Measurements from ENCODE around the gene SLC2A4RG. TPM values are rescaled to one million over a fixed set of nuclear protein-coding genes. Genes with fewer than 3 reads are reported as not detected.

SLC2A4RG gene
- total RNA-seq, 2 experiments from 2014 or later = 123 to 125 TPM

GRCh38 chr20:63741354-63741675 is 1.7 kb downstream of the SLC2A4RG start:
- Histone ChIP-seq H3K9me3 (ENCODE audit: control insufficient read depth in 1 of 2, insufficient read depth in 1 of 2, low read length in 2 of 2) (no peaks in the 10 kb centered on the region), H3K27me3 (ENCODE audit: control insufficient read depth in 1 of 2, insufficient read depth in 2 of 2, low read length in 2 of 2) (no peaks in the 10 kb centered on the region), H3K4me3 (ENCODE audit: low read length) (peak overlapping the region; percentile 68), H3K27ac (ENCODE audit: low read depth in 1 of 2, low read length in 2 of 2) (peak overlapping the region in 1 of 2 donors; percentile 46), H3K36me3 (ENCODE audit: insufficient read depth, low read length) (peaks cover 40% of the 10 kb centered on the region), H3K4me1 (ENCODE audit: insufficient read depth, low read length) (peaks cover 40% of the 10 kb centered on the region)
- Mint-ChIP-seq H3K4me3 (peak overlapping the region; percentile 80), H3K36me3 (ENCODE audit: low read depth) (peaks cover 16% of the 10 kb centered on the region), H3K27ac (peak overlapping the region; percentile 49), H3K9me3 (no peaks in the 10 kb centered on the region), H3K27me3 (no peaks in the 10 kb centered on the region), H3K4me1 (ENCODE audit: low read depth) (peaks cover 10% of the 10 kb centered on the region)
- intact Hi-C loops (cut with DNase I, micrococcal nuclease) = loop anchor here in 1 of 2 experiments (2.0 to 5.0 kb wide), 2 partner anchors 41 to 84 kb away; partner anchors contain the start of gene RTEL1
- ChIA-PET POLR2A (interaction anchor here (0.9 to 9.9 kb wide), 7 partner anchors 10 to 220 kb away, joined by 3 to 168 read pairs (median 4); partner anchors contain the start of genes ARFRP1, RTEL1 and ZGPAT), CTCF (interaction anchor here (1.4 to 2.1 kb wide), 3 partner anchors 35 to 99 kb away, joined by 3 to 7 read pairs (median 5); no protein-coding TSS in a partner anchor)
- TF ChIP-seq CTCF (IDR thresholded peaks at IDR 0.05) = no peak
- no peak for ATAC-seq (ENCODE audit: poor library complexity)
- DNase-seq = no peak

GRCh38 chr20:63741676-63742380 is 2.3 kb downstream of the SLC2A4RG start:
- Histone ChIP-seq H3K36me3 (ENCODE audit: insufficient read depth, low read length) (peaks cover 40% of the 10 kb centered on the region), H3K4me1 (ENCODE audit: insufficient read depth, low read length) (peaks cover 35% of the 10 kb centered on the region), H3K27me3 (ENCODE audit: control insufficient read depth in 1 of 2, insufficient read depth in 2 of 2, low read length in 2 of 2) (no peaks in the 10 kb centered on the region), H3K27ac (ENCODE audit: low read depth in 1 of 2, low read length in 2 of 2) (peak overlapping the region in 1 of 2 donors; percentile 46), H3K4me3 (ENCODE audit: low read length) (no peak overlapping the region), H3K9me3 (ENCODE audit: control insufficient read depth in 1 of 2, insufficient read depth in 1 of 2, low read length in 2 of 2) (no peaks in the 10 kb centered on the region)
- ATAC-seq (ENCODE audit: poor library complexity) (no peak), DNase-seq (peak in 1 of 14 experiments; percentile 36)
- Mint-ChIP-seq H3K4me3 (peak overlapping the region; percentile 80), H3K27ac (peak overlapping the region; percentile 49), H3K27me3 (no peaks in the 10 kb centered on the region), H3K9me3 (no peaks in the 10 kb centered on the region), H3K4me1 (ENCODE audit: low read depth) (peaks cover 6% of the 10 kb centered on the region), H3K36me3 (ENCODE audit: low read depth) (peaks cover 12% of the 10 kb centered on the region)
- no peak for TF ChIP-seq CTCF (IDR thresholded peaks at IDR 0.05)
- intact Hi-C loops (cut with DNase I, micrococcal nuclease) = loop anchor here in 1 of 2 experiments (2.0 to 5.0 kb wide), 2 partner anchors 41 to 85 kb away; partner anchors contain the start of gene RTEL1
- CTCF ChIA-PET = interaction anchor here (1.4 to 2.1 kb wide), 3 partner anchors 35 to 100 kb away, joined by 3 to 7 read pairs (median 5); no protein-coding TSS in a partner anchor
- POLR2A ChIA-PET = interaction anchor here (0.9 to 9.9 kb wide), 6 partner anchors 9 to 221 kb away, joined by 3 to 168 read pairs (median 7); partner anchors contain the start of genes ARFRP1, RTEL1 and ZGPAT

GRCh38 chr20:63742381-63743024 is 2.9 kb downstream of the SLC2A4RG start:
- DNase-seq (peak in 1 of 14 experiments; percentile 32), ATAC-seq (ENCODE audit: poor library complexity) (no peak)
- intact Hi-C loops (cut with DNase I, micrococcal nuclease) = loop anchor here in 1 of 2 experiments (5.0 kb wide), 1 partner anchor 85 kb away; the partner anchor contains the start of gene RTEL1
- POLR2A ChIA-PET = interaction anchor here (0.9 to 9.9 kb wide), 4 partner anchors 8 to 222 kb away, joined by 3 to 168 read pairs (median 61); partner anchors contain the start of genes ARFRP1, PPDPF, RTEL1 and ZGPAT
- H3K4me1 ChIP-seq (ENCODE audit: insufficient read depth, low read length) = peaks cover 32% of the 10 kb centered on the region
- H3K36me3 ChIP-seq (ENCODE audit: insufficient read depth, low read length) = peaks cover 40% of the 10 kb centered on the region
- no peak overlapping the region for H3K27ac ChIP-seq (ENCODE audit: low read depth in 1 of 2, low read length in 2 of 2)
- CTCF ChIA-PET = interaction anchor here (1.2 to 1.9 kb wide), 2 partner anchors 35 to 36 kb away, joined by 3 to 5 read pairs; partner anchors contain the start of genes ARFRP1 and ZGPAT
- no peak for TF ChIP-seq CTCF (IDR thresholded peaks at IDR 0.05)
- no peaks in the 10 kb centered on the region for H3K27me3 Mint-ChIP-seq
- H3K4me1 Mint-ChIP-seq (ENCODE audit: low read depth) = peaks cover 6% of the 10 kb centered on the region
- H3K4me3 Mint-ChIP-seq = no peak overlapping the region
- no peak overlapping the region for H3K4me3 ChIP-seq (ENCODE audit: low read length)
- no peak overlapping the region for H3K27ac Mint-ChIP-seq
- H3K9me3 ChIP-seq (ENCODE audit: control insufficient read depth in 1 of 2, insufficient read depth in 1 of 2, low read length in 2 of 2) = no peaks in the 10 kb centered on the region
- H3K36me3 Mint-ChIP-seq (ENCODE audit: low read depth) = peaks cover 7% of the 10 kb centered on the region
- H3K27me3 ChIP-seq (ENCODE audit: control insufficient read depth in 1 of 2, insufficient read depth in 2 of 2, low read length in 2 of 2) = no peaks in the 10 kb centered on the region
- H3K9me3 Mint-ChIP-seq = no peaks in the 10 kb centered on the region
